Heart left ventricle (tissue), 16 donors: ENCODE data around the gene JUND. TPM values are rescaled to one million over a fixed set of nuclear protein-coding genes. Genes with fewer than 3 reads are reported as not detected.

ENCODE experiments used
- ATAC-seq, 4 donors: fragments of 200-7000 bp; cut with Tn5 transposase; one replicate each; pipeline ENCODE4 v1.9.1; 2020 to 2022; ENCODE audit warnings: moderate library complexity in 4 of 4, mild to moderate bottlenecking in 3 of 4, moderate number of reproducible peaks in 1 of 4
- DNase-seq, 5 donors: peaks; one replicate each; pipeline ENCODE4 v3.0.0-alpha.2; 2020
- H3K27ac ChIP-seq, 12 donors: fragments of 200-600 bp; sonication (generic) in 4 of 12; one replicate each; pipeline versions ENCODE4 v1.5.0 to v1.8.0; 2016 to 2022; ENCODE audit warnings: mild to moderate bottlenecking in 2 of 12
- H3K27me3 ChIP-seq, 9 donors: fragments of 200-600 bp; sonication (generic) in 2 of 9; one replicate each; pipeline versions ENCODE4 v1.5.1 to v1.8.0; 2016 to 2022; ENCODE audit warnings: mild to moderate bottlenecking in 3 of 9
- H3K36me3 ChIP-seq, 9 donors: fragments of 200-600 bp; sonication (generic) in 2 of 9; one replicate each; pipeline versions ENCODE4 v1.5.0 to v1.8.0; 2018 to 2022; ENCODE audit warnings: mild to moderate bottlenecking in 2 of 9
- H3K4me1 ChIP-seq, 12 donors: fragments of 200-600 bp; sonication (generic) in 4 of 12; one replicate each; pipeline versions ENCODE4 v1.5.0 to v1.8.0; 2016 to 2022; ENCODE audit warnings: mild to moderate bottlenecking in 3 of 12
- H3K4me3 ChIP-seq, 12 donors: fragments of 200-600 bp; sonication (generic) in 4 of 12; one replicate each; pipeline versions ENCODE4 v1.5.0 to v1.8.0; 2017 to 2022; ENCODE audit warnings: mild to moderate bottlenecking in 9 of 12, moderate library complexity in 4 of 12
- H3K9me3 ChIP-seq, 12 donors: fragments of 200-600 bp; sonication (generic) in 4 of 12; one replicate each; pipeline versions ENCODE4 v1.5.0 to v1.8.0; 2016 to 2022; ENCODE audit warnings: mild to moderate bottlenecking in 1 of 12
- CTCF ChIP-seq, 12 donors: fragments of 200-600 bp; sonication (generic) in 4 of 12; IDR thresholded peaks; one replicate each; pipeline versions ENCODE4 v1.5.0 to v1.8.0; 2018 to 2022; ENCODE audit warnings: antibody characterized with exemption in 12 of 12, mild to moderate bottlenecking in 5 of 12
- POLR2A ChIP-seq, 2 donors: fragments of 450-650 bp; IDR thresholded peaks; one replicate each; pipeline ENCODE4 v1.6.1; 2017; ENCODE audit warnings: antibody characterized with exemption in 2 of 2, mild to moderate bottlenecking in 2 of 2, moderate library complexity in 2 of 2
- WGBS, 4 donors: extraction: QIAGEN DNeasy Blood & Tissue Kit in 2 of 4; methylation state at CpG; one replicate each; pipeline versions ENCODE4 v1.1.5 to v1.1.7; 2013 to 2018; 5-methylcytosine and 5-hydroxymethylcytosine counted together
- intact Hi-C, 10 donors: fragments of 100-400 bp; cut with DNase I; formaldehyde crosslinking; loops; one replicate each; pipeline versions ENCODE4 v1.11.1 to v1.14.2; 2022
- polyA plus RNA-seq, 2 donors: library from polyadenylated mRNA; stranded (reverse); fragments of 200-250 nt; gene quantifications; one replicate each; pipeline ENCODE4 v1.2.3, GENCODE V29; 2013
- total RNA-seq, 9 donors: library from RNA; depleted of rRNA in 2 of 9; stranded (reverse); fragments of >200 nt in 2 of 9; fragmentation: NEBNext Ultra II Directional in 3 of 9; extraction: Animal tissue kit (Norgen Biotek cat#: 25700) in 3 of 9; gene quantifications; one replicate each; pipeline versions ENCODE4 v1.1.0 to v1.2.4, GENCODE V29; 2016 to 2023
- donor health status: ischemic (EF 13 %, LVEDD 7.1; RV severe dilation, severe dysfunction).
- donor health status: healthy with polysubstance abuse.
- donor health status: DM: no; HTN: yes; CAD: no.
- donor health status: DM: no; HTN: no; CAD: no.
- donor health status: ischemic (EF 25% LVEDD 6.9; RV normal size, moderate dysfunction).
- donor health status: ischemic (EF 25% LVEDD 5.7; RV mildly dilated, moderate dysfunction).
- donor health status: healthy.
- donor health status: DM: yes; HTN: yes; CAD: no.
- donor health status: ischemic (EF 35%, LVEDD 5.7; RV mildly dilated, moderate dysfunction).
- donor health status: nonischemic (EF 11% LVEDD 7.7; RV severe dilation, severe dysfunction).
- donor health status: DM: yes; HTN: yes; CAD: no.
- donor health status: PGD.
- donor health status: ischemic (EF 29% LVEDD 5.4; RV normal size, mild dysfunction).
- donor health status: nonischemic (EF 23%, LVEDD 6.1; RV moderate dilation, normal function).

The JUND gene
- total and polyA plus RNA-seq, 11 donors, result 80.2 to 352 (median 137) TPM

GRCh38 chr19:18309525-18310064 lies 28.2 kb upstream of the JUND start:
- 94 to 100% (median 95%) methylated on average over 16 to 33 of the region's 33 CpGs for WGBS, 4 donors
- Histone ChIP-seq H3K27ac (no peak overlapping the region), H3K4me1 (peaks cover 0 to 36% (median 18%) of the 10 kb centered on the region in 12 donors), H3K9me3 (no peaks in the 10 kb centered on the region), H3K27me3 (no peaks in the 10 kb centered on the region), H3K36me3 (peaks cover 0 to 80% (median 19%) of the 10 kb centered on the region in 9 donors), H3K4me3 (no peak overlapping the region)
- intact Hi-C loops, result no loop called here
- TF ChIP-seq CTCF (IDR thresholded peaks at IDR 0.05) (no peak), POLR2A (IDR thresholded peaks at IDR 0.05) (no peak)
- DNase-seq, result no peak
- ATAC-seq, result no peak

- DNase-seq, result no peak
- H3K36me3 ChIP-seq, result peaks cover 0 to 73% (median 19%) of the 10 kb centered on the region in 9 donors
- TF ChIP-seq CTCF (IDR thresholded peaks at IDR 0.05), result no peak
- TF ChIP-seq POLR2A (IDR thresholded peaks at IDR 0.05), result no peak
Measured at GRCh38 chr19:18308948-18309325, 27.5 kb upstream of the JUND start.

GRCh38 chr19:18308051-18308947 lies 26.9 kb upstream of the JUND start:
- H3K4me1 ChIP-seq, result peaks cover 5 to 49% (median 31%) of the 10 kb centered on the region in 12 donors
- peak overlapping the region in 6 of 12 donors; percentile 4 to 99 (median 69) for H3K27ac ChIP-seq
- H3K9me3 ChIP-seq, result no peaks in the 10 kb centered on the region
- H3K27me3 ChIP-seq, result no peaks in the 10 kb centered on the region
- no peak for TF ChIP-seq POLR2A (IDR thresholded peaks at IDR 0.05)
- no peak for TF ChIP-seq CTCF (IDR thresholded peaks at IDR 0.05)
- ATAC-seq (no peak), DNase-seq (no peak)
- intact Hi-C loops, result no loop called here
- 82 to 90% (median 89%) methylated on average over 14 to 20 of the region's 20 CpGs for WGBS, 4 donors
- H3K4me3 ChIP-seq, result no peak overlapping the region
- peaks cover 0 to 67% (median 16%) of the 10 kb centered on the region in 9 donors for H3K36me3 ChIP-seq

More at GRCh38 chr19:18308948-18309325, 27.5 kb upstream of the JUND start:
- Histone ChIP-seq H3K27ac (no peak overlapping the region), H3K27me3 (no peaks in the 10 kb centered on the region), H3K4me1 (peaks cover 0 to 42% (median 25%) of the 10 kb centered on the region in 12 donors), H3K4me3 (no peak overlapping the region), H3K9me3 (no peaks in the 10 kb centered on the region)
- ATAC-seq, result no peak
- WGBS, 4 donors, result 89 to 100% (median 93%) methylated on average over 1 to 7 of the region's 7 CpGs
- intact Hi-C loops, result no loop called here

- intact Hi-C loops, result no loop called here
- no peak overlapping the region for H3K4me3 ChIP-seq
- DNase-seq (no peak), ATAC-seq (no peak)
- peak in 1 of 12 donors; percentile 9 for TF ChIP-seq CTCF (IDR thresholded peaks at IDR 0.05)
- no peak for TF ChIP-seq POLR2A (IDR thresholded peaks at IDR 0.05)
- peaks cover 0 to 59% (median 11%) of the 10 kb centered on the region in 9 donors for H3K36me3 ChIP-seq
- H3K27ac ChIP-seq, result peak overlapping the region in 11 of 12 donors; percentile 39 to 100 (median 98)
- H3K4me1 ChIP-seq, result peaks cover 11 to 59% (median 41%) of the 10 kb centered on the region in 12 donors
- WGBS, 4 donors, result 83 to 89% (median 85%) methylated on average over 15 to 19 of the region's 19 CpGs
- no peaks in the 10 kb centered on the region for H3K27me3 ChIP-seq
- no peaks in the 10 kb centered on the region for H3K9me3 ChIP-seq
Measured at GRCh38 chr19:18307271-18307681, 25.9 kb upstream of the JUND start.
